ENCODE results near the gene CCT8.

Gene CCT8

DNA sequence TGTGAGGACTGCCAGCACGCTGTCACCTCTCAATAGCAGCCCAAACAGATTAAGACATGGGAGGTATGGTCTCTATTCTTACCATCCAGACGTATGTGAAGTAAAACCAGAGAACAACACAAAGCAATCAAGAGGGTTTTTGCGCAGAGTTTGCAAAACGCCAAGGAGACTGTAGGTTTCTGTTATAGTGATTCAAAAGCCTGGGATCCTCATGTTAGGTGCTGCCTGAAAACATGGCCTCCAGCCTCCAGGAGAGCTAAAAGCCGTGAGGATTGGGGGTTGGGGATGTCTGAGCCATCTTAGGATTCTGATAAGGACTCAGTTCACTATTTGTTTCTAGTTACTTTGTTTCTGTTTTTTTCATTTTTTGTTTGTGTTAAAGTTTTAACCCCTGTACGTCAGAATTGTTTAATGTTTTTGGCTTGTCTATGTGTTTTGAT is 4.2 kb upstream of the CCT8 start:
- DNase-seq: no peak

DNA sequence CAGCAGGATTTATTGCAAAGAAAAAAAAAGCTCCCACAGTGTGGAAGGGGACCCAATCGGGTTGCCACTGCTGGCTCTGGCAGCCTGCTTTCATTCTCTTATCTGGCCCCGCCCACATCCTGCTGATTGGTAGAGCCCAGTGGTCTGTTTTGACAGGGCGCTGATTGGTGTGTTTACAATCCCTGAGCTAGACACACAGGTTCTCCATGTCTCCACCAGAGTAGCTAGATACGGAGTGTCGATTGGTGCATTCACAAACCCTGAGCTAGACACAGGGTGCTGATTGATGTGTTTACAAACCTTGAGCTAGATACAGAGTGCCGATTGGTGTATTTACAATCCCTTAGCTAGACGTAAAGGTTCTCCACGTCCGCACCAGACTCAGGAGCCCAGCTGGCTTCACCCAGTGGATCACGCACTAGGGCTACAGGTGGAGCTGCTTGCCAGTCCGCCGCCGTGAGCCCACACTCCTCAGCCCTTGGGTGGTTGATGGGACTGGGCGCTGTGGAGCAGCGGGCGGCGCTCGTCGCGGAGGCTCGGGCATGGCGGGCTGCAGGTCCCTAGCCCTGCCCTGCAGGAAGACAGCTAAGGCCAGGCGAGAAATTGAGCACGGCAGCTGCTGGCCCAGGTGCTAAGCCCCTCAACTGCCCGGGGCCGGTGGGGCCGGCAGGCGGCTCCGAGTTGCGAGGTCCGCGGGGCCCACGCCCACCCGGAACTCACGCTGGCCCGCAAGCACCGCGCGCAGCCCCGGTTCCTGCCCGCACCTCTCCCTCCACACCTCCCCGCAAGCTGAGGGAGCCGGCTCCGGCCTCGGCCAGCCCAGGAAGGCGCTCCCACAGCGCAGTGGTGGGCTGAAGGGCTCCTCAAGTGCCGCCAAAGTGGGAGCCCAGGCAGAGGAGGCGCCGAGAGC is 3.5 kb upstream of the CCT8 start:
- peak; percentile 77 for DNase-seq

DNA sequence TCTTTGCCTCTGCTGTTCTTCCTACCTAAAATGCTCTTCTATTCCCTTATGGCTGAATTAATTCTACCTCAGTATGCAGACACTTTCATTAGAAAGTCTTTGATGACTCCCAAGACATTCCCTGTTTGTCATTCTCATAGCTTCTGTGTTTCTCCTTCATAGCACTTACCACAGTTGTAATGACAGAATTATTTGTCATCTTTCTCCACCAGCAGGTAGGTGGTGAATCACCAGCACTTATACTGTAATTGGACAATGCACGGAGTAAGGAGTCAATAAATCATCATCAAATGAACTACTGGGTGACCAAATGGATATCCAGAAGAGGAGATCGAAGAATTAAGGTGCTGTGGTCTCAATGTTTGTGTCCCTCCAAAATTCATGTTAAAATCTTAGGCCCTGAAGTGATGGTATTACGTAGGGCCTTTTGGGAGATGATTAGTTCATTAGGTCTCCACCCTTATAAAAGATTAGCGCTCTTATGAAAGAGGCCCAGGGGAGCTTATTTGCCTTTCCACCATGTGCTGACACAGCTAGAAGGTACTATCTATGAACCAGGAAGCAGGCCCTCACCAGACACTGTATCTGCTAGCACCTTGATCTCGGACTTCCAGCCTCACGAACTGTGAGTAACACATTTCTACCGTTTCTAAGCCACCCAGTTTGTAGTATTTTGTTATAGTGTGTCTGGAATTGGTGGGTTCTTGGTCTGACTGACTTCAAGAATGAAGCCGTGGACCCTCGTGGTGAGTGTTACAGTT is 2.4 kb upstream of the CCT8 start:
- no peak for DNase-seq

DNA sequence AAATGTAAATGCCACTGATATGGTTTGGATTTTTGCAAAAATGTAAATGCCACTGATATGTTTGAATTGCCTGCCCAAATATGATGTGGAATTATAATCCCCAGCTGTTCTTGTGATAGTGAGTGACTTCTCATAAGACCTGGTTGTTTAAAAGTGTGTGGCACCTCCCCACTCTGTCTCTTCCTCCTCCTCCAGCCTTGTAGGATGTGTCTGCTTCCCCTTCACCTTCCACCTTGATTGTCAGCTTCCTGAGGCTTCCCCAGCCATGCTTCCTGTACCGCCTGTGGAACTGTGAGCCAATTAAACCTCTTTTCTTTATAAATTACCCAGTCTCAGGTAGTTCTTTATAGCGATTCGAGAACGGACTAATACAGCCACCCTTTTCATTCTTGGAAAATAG is 1.3 kb upstream of the CCT8 start:
- DNase-seq: no peak

DNA sequence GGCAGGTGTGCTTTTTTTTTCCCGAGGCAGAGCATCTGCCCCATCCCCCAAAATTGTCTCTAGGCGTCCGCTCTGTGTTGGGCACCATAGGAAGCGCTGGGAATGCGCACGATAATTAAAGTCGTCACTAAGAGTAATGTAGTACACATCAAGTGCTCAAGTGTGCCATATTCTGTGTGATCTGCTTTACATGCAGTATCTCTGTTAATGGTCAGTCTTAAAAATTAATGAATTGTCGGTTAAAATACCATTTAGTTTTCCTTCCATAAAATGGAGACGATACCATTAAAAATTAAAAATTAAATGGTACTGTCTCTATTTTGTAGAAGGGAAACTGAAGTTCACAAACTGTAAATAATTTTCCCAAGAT is 544 bp upstream of the CCT8 start:
- no peak for DNase-seq

DNA sequence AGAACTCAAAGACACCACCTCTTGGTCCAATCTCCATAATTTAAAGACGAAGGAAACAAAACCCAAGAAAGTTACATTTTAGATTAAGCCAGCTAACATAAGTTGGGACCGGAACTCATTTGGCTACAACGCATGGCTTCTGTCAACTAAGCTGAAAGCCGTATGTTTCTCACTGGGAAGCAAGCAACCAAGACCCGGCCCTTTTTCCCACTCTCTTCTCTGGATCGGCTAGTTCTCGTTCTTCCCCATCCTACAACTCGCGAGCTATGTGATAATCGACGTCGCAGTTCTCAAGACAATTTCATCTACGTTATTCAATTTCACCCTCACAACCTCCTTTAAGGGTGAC is 601 bp downstream of the CCT8 start:
- no peak for DNase-seq

DNA sequence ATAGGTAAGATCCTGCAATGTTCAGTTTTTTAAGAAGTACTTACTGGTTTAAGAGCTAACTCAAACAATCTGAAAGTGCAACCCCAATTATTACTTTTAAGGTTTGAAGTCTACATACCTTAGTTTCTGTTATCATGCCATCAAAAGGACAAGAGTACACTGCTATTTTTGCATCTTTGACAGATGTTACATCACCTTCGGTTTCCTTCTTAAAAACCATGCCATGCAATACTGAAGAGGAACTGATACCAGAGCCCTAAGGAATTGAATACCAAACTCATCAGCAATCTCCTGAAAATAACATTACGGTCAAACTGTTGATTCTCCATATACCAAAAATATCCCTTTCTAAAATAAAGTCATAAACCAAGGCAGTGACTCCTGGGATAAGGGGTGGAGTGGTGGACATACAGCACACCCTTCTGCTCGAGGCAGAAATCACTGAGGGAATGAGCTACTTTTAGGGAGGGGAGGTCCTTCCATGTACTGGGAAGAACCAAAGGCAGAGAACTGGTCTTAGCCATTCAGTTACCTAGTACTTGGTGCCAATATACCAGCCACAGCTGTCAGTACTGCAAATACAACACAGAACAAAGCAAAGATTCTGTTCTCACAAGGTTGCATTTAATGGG is 8.5 kb downstream of the CCT8 start:
- DNase-seq: no peak

DNA sequence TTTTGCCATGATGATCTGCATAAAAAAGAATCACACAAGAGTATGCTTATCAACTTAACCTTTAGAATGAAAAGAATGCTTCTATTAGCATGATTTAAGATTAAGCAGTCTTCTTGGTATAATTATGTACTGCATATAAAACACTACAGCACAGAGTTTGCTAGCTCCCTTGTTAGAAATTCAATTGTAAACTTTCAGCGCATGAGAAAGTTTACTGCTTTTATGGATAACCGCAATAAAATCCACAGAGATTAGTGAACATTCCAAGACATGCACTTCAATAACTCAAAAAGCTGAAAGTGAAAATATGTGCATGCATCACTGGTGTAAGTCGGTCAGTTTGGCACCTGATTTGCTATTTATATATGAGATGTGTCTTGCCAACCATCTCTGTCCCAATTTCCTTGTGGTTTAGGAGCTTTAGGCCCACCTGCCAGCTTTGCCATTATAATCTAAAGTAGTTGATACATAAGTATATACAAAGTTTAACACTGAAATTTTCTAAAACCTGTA is 16.9 kb downstream of the CCT8 start:
- DNase-seq: no peak

DNA sequence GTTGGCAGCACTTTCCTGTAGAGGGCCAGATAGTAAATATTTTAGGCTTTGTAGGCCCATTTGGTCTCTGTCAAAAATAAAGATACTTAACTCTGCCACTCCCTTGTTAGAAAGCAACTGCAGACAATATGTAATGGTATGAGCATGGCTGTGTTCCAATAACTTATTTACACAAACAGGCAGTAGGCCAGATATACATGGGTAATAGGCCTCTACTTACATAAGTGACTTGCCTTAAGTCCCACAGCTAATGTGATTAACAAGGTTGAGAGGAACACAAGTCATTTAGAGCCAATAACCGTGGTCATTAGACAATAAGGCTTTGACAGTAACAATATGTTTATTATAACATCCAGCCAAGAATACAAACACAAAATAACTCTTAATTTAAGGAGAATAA is 17.4 kb downstream of the CCT8 start:
- no peak for DNase-seq

DNA sequence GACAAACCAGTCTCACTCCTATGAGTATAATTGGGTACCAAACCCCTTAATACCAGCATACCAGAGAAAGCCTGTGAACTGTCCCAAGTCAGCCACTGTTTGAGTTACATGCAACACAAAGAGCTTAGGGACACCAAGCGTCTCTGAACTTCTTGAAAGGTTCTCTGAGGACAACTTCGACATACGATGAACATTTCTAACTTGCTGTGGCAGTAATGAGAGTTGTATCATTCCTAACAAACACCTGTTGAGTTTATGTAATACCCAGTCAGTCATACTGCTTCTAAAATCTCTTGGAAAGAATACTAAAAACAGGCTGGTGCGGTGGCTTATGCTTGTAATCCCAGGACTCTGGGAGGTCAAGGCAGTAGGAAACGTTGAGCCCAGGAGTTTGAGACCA is 18.4 kb downstream of the CCT8 start:
- DNase-seq: no peak

DNA sequence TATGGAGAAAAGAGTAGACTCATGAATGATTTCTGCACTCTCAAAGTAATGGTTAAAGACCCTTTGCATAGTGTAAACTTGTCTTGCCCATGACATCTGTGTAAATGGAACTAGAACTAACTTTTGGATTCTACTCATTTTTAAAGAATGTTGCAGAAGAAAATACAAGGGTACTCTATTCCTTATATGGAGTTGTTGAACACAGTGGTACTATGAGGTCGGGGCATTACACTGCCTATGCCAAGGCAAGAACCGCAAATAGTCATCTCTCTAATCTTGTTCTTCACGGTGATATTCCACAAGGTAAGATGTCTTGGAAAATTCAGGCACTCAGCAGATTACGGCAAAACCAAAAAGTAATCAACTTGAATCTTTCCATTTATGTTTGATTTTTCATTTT is 19.8 kb downstream of the CCT8 start:
- DNase-seq: no peak

DNA sequence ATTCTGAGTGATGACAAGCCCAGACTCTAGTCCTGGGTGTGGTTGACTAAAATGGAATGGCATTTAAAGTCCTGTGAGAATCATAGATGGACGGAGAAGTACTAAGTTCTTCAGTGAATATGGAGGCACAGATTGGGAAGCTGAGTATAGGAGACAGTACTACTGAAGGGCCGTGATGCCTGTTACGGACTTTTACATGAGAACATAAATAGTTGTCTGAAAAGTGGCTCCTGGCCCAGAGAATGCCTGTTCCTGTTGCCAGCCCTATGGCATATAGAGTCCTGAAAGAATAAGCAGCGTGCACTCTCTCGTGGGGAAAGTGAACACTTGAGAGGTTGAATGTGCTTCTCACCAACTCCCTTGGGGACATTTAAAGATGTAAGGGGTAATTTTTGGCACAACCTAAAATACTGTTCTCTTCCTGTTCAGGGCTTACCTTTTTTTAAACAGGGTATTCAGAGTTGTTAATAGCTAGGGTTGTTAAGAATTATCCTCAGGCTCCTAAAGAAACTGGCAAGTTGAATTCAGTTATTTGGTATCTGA is 20.4 kb downstream of the CCT8 start:
- DNase-seq: no peak

DNA sequence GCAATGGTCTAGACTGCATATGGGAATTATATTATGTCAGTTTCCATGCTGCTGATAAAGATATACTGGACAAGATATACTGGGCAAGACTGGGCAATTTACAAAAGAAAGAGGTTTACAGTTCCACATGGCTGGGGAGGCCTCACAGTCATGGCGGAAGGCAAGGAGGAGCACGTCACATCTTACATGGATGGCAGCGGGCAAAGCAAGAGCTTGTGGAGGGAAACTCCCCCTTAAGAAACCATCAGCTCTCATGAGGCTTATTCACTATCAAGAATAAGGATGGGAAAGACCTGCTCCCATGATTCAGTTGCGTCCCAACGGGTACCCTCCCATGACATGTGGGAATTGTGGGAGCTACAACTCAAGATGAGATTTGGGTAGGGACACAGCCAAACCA is 21.2 kb downstream of the CCT8 start:
- DNase-seq: no peak

DNA sequence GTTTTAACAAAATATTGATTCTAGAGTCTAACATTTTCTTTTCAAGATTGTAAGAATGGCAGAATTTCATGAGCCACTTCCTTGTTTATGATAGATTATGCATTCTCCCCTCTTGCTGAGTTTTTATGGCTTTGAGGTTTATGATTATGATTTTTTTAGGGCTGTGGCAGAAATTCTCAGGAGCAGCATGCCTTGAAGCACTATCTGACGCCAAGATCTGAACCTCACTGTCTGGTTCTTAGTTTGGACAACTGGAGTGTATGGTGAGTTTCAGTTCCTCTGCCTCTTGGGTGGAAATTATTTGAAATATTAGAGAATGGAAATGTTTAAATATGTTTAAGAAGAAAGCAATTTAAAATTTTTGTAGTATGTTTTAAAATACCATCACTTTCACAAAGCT is 38.8 kb downstream of the CCT8 start:
- DNase-seq: no peak

DNA sequence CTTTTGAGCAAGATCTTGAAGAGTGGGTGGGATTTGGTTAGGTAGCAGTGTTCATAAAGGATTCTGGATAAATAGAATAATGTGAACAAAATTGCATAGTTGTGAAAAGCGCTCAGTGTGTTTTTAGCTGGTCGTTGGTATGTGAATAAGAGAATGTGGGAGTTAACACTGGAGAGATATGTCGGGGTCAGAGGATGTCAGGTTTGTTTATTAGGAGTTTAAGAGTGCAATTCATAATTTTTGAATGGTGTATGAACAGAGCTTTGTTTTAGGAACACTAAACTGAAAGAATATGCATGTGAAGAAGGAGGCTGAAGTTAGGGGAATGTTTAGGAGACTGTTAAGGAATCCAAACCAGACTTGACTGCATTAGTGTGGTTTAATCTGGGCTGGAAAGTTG is 39.6 kb downstream of the CCT8 start:
- DNase-seq: no peak

DNA sequence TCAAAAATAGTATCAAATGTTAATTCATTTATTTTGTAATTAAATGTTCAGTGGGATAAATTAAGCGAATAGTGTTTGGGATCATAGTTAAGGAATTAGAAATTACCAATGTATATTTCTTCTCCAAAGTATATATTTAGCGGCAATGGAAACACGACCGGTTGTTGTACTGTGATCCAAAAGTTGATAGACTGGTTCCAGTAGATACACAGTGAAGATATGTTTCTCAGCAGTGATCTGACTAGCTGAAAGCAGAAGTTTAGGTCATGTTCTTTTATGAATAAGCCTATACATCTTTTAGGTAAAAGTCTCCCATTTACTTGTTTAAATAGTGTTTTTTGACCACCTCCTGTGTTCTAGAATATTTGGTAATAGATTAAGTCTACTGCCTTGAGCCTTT is 40.1 kb downstream of the CCT8 start:
- DNase-seq: no peak

DNA sequence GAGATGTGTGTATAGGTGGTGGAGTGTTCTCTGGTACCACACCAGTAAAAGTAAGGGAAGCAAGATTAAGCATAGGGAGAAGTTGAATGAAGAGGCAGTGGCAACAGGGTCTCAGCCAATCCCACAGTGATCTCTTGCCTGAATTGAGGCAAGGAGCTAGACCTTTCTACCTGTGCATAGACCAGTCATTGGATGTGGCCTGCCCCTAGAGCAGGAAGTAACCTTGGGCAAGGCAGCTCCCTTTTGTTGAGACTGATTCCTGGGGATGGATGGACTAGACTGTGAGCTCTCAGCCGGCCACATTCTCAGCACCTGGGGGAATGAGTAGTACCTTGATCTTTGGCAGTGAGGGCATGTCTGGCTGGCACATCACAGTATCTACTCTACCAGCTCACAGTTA is 42.5 kb downstream of the CCT8 start:
- DNase-seq: no peak

DNA sequence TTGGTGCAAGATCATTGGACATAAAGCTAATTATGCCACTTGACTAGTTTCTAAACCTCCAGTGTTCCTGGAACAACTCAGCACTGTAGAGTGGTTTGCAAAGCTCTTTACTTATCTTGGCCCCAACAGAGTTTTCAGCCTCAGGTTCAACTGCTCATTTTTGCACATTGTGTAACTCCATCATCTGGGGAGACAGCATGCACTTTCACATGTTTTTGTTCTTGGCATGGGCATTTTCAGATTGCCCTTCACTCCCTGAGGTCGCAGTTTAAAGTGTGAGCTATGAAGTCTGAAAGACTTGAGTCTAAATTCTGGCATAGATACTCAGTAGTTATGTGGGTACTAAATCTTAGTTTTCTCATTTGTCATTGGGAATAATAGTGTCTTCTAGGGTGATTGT is 43.9 kb downstream of the CCT8 start:
- DNase-seq: no peak

DNA sequence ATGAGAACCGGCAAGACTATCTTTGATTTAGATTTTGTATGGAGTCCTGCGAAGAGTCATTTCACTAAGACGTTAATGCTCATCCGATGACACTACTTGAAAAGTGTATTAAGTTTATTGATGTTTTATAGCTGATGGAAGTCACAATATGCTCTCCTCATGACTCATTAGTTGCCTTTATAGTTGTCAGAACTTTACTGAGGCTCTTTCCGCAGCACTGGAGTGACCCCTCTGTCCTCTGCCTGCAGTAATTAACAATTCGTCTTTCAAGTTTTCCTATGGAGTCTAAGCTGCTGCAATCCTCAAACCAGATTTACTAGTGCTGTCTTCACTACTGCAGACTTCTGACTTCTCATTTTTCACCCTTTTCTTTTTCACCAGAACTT is 48.1 kb downstream of the CCT8 start:
- no peak for DNase-seq

DNA sequence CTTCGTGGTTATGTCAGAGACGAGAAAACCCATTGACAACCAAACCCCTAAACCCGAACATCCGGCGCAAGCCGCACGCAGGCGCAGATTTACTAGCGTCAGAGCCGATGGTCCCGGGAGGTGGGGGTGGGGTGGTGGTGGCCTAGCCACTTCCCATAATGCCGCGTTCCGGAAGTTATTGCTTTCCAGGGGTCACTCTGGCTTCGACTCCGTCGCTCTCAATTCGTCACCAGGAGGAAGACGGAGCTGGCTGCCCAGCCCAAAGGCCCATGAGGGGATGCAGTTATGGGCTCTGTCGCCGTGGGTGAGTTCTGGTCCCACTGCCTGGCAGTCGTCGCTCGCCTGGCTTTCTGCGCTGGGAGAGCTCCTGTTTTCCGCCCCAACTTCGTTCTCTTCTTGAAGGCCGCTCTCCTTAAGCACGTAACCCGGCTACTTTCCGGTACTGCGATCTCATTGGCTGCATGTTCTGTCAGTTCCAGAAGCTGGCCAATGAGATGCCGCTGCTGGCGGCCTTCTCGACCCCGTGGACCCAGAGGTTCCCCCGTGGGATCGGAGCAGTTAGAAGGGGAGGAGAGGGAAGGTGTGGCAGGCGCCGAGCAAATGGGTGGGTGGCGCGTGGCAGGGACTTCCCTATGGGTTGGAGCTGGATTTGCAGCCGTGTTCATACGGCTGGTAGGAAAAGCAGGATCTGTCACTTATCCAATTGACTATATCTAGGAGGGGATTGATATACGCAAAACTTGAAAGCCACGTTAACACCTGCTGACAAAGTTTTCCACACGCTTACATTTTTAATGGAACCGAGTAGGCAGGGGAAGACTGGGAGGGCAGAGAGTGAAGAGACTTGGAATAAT is 48.7 kb downstream of the CCT8 start, which contains the start of gene USP16:
TSS of gene USP16 (plus strand) at position 195 of the 854 bp plus-strand sequence. CDS start 3,246 bp downstream, outside the sequence.
- DNase-seq: peak; percentile 95

DNA sequence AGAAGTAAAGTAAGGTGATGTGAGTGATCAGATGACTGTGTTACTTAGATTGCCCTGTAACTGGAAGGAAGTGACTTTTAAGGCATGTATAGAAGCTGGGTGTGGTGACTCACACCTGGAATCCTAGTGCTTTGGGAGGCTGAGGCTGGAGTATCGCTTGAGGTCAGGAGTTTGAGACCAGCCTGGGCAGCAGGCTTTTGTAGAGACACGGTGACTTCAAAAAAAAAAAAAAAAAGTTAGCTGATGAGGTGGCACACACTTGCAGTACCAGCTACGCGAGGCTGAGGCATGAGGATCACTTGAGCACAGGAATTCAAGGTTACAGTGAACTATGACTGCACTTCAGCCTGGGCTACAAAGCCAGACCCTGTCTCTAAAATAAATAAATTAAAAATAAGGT is 51.3 kb downstream of the CCT8 start:
- DNase-seq: no peak

DNA sequence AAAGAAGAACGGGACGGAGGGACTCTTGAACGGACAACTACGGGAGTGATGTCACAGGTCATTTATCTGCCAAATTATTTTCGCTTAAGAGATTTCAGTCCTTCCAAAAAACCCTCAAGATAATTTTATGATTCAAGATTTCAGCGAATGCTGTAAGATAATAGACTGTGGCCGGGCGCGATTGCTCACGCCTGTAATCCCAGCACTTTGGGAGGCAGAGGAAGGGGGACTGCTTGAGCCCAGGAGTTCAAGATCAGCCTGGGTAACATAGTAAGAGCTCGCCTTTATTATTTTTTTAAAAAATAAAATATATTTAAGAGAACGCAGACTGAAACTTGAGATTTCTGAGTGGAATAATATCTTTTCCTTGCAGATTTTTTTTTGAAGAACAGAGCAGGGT is 54.9 kb downstream of the CCT8 start:
- DNase-seq: no peak

Data from stimulated activated CD8-positive, alpha-beta memory T cell treated with anti-CD3 and anti-CD28 coated beads, Interleukin-4, amount 100 ng/mL, for 48 hours (primary cell).